Sigmoid colon (tissue), 4 donors: Measurements from ENCODE around the gene INSIG1.

Experiments used
- CTCF ChIP-seq, 4 experiments: fragments of 450-650 bp in 3 of 4; fragments of 200-600 bp in 1 of 4; IDR thresholded peaks; one replicate each; pipeline ENCODE4 v1.5.1; 2016 to 2019; ENCODE audit warnings: antibody characterized with exemption in 4 of 4, mild to moderate bottlenecking in 3 of 4, moderate library complexity in 2 of 4
- EP300 ChIP-seq, 4 donors: sonication (generic); formaldehyde crosslinking; IDR thresholded peaks; one replicate each; pipeline ENCODE4 v1.6.1; 2017; ENCODE audit warnings: antibody characterized with exemption in 4 of 4
- POLR2A ChIP-seq, 2 donors: fragments of 450-650 bp; IDR thresholded peaks; one replicate each; pipeline ENCODE4 v1.6.1; 2016; ENCODE audit warnings: antibody characterized with exemption in 2 of 2, mild to moderate bottlenecking in 2 of 2, moderate library complexity in 2 of 2

GRCh38 chr7:155316427-155317113, 18.9 kb downstream of the INSIG1 start:
- TF ChIP-seq CTCF (IDR thresholded peaks at IDR 0.05) (no peak), POLR2A (IDR thresholded peaks at IDR 0.05) (no peak), EP300 (IDR thresholded peaks at IDR 0.05) (no peak)
